Endothelial cell of umbilical vein (primary cell): ENCODE results near the gene IGHMBP2. TPM values are rescaled to one million over a fixed set of nuclear protein-coding genes. Genes with fewer than 3 reads are reported as not detected.

Source experiments
- BruUV-seq: library from RNA; stranded (reverse); fragments of 400-500 nt; replicated peaks from 2 replicates; lab custom pipeline; 2021; lab: Mats Ljungman, UMichigan
- CTCF ChIA-PET: fragments of 300-600, 350-600 bp; sonication (Branson Sonifier 250); formaldehyde crosslinking; loops from one replicate; lab custom pipeline; 2021; ENCODE audit warnings: antibody characterized with exemption, inconsistent platforms; lab: Charles Lee
- POLR2A ChIA-PET: fragments of 300-600, 350-600 bp; sonication (Branson Sonifier 250); formaldehyde crosslinking; loops from one replicate; lab custom pipeline; 2021; ENCODE audit warnings: antibody characterized with exemption, inconsistent platforms; lab: Charles Lee
- DNase-seq: peaks from one replicate; pipeline ENCODE4 v3.0.0-alpha.2; 2011; ENCODE audit warnings: low read depth, low spot score
- FAIRE-seq: peaks from 2 replicates; lab custom pipeline; 2011; peaks lifted over from hg19 to GRCh38; lab: Jason Lieb, UNC
- H2AFZ ChIP-seq: 2 replicates; pipeline ENCODE4 v1.6.0; 2012; ENCODE audit warnings: low read depth, low read length, control low read depth, inconsistent platforms
- H3K27ac ChIP-seq: 2 replicates; pipeline ENCODE4 v1.5.1; 2011; ENCODE audit warnings: low read depth, mild to moderate bottlenecking, control low read depth, low read length, moderate library complexity; ENCODE audit not compliant: insufficient read depth
- H3K27me3 ChIP-seq, 2 experiments: 2 replicates each; pipeline versions ENCODE4 v1.6.0 to v1.6.1; 2011; ENCODE audit warnings: low read length in 2 of 2, mixed read lengths in 1 of 2; ENCODE audit not compliant: control insufficient read depth in 2 of 2, insufficient read depth in 2 of 2
- H3K36me3 ChIP-seq, 2 experiments: 2 replicates in 1 of 2; 3 replicates in 1 of 2; pipeline ENCODE4 v1.5.1; 2011; ENCODE audit warnings: low read length in 2 of 2, mild to moderate bottlenecking in 1 of 2, moderate library complexity in 1 of 2; ENCODE audit not compliant: control insufficient read depth in 2 of 2, insufficient read depth in 2 of 2; ENCODE audit errors: extremely low read depth in 1 of 2
- H3K4me1 ChIP-seq: 3 replicates; pipeline ENCODE4 v1.5.1; 2011; ENCODE audit warnings: mild to moderate bottlenecking, low read length; ENCODE audit not compliant: control insufficient read depth, insufficient read depth; ENCODE audit errors: extremely low read depth
- H3K4me2 ChIP-seq: 2 replicates; pipeline ENCODE4 v1.6.1; 2011; ENCODE audit warnings: low read length, control low read depth, mixed read lengths; ENCODE audit not compliant: insufficient read depth
- H3K4me3 ChIP-seq, 3 experiments: fragments of 200-600 bp in 1 of 3; sonication (generic), shearing (Covaris generic) in 1 of 3; replicated peaks in 1 of 3; 2 replicates each; pipeline ENCODE4 v1.5.1; 2011 to 2016; ENCODE audit warnings: control low read depth in 3 of 3, low read length in 3 of 3, mild to moderate bottlenecking in 2 of 3, inconsistent platforms in 1 of 3, low read depth in 1 of 3, moderate library complexity in 1 of 3; ENCODE audit not compliant: insufficient read depth in 1 of 3
- H3K79me2 ChIP-seq: 2 replicates; pipeline ENCODE4 v1.6.0; 2012; ENCODE audit warnings: low read length, inconsistent platforms; ENCODE audit not compliant: control insufficient read depth, insufficient read depth
- H3K9ac ChIP-seq: replicated peaks from 2 replicates; pipeline ENCODE3; 2011; ENCODE audit warnings: low read length, control low read depth; ENCODE audit not compliant: insufficient read depth; ENCODE audit errors: extremely low read depth
- H3K9me1 ChIP-seq: replicated peaks from 3 replicates; pipeline ENCODE4 v1.6.0; 2011; ENCODE audit warnings: mild to moderate bottlenecking, low read length; ENCODE audit not compliant: control insufficient read depth, insufficient read depth; ENCODE audit errors: extremely low read depth
- H3K9me3 ChIP-seq: replicated peaks from 2 replicates; pipeline ENCODE4 v1.5.1; 2012; ENCODE audit warnings: low read length, inconsistent platforms; ENCODE audit not compliant: control insufficient read depth, insufficient read depth
- H4K20me1 ChIP-seq: replicated peaks from 2 replicates; pipeline ENCODE3; 2011; ENCODE audit warnings: mild to moderate bottlenecking, low read length; ENCODE audit not compliant: control insufficient read depth, insufficient read depth; ENCODE audit errors: extremely low read depth
- CTCF ChIP-seq, 2 donors: IDR thresholded peaks; 1 replicate in 1 of 2; 2 replicates in 1 of 2; pipeline ENCODE4 v1.5.1; 2011; ENCODE audit warnings: low read length in 2 of 2, mild to moderate bottlenecking in 2 of 2, moderate library complexity in 2 of 2, control low read depth in 1 of 2, inconsistent platforms in 1 of 2, low read depth in 1 of 2; ENCODE audit not compliant: insufficient read depth in 1 of 2; ENCODE audit errors: extremely low read depth in 1 of 2
- JUN ChIP-seq: IDR thresholded peaks from 2 replicates; pipeline ENCODE4 v1.6.1; 2011; ENCODE audit warnings: borderline replicate concordance, low read depth; ENCODE audit not compliant: insufficient read length, insufficient read depth
- MAX ChIP-seq: IDR thresholded peaks from 2 replicates; pipeline ENCODE4 v1.6.1; 2011; ENCODE audit not compliant: insufficient read depth, insufficient read length
- MYC ChIP-seq: IDR thresholded peaks from one replicate; pipeline ENCODE4 v1.6.1; 2011; ENCODE audit warnings: mild to moderate bottlenecking, low read depth, low read length
- POLR2A ChIP-seq: IDR thresholded peaks from 2 replicates; pipeline ENCODE4 v1.6.1; 2012; ENCODE audit warnings: low read depth, mild to moderate bottlenecking, control low read depth, low read length
- POLR2AphosphoS5 ChIP-seq: IDR thresholded peaks from 2 replicates; pipeline ENCODE4 v1.6.1; 2012; ENCODE audit warnings: low read depth, mild to moderate bottlenecking, control low read depth, low read length, moderate library complexity; ENCODE audit not compliant: insufficient read depth
- dilution Hi-C: fragments of 300-500 bp; cut with MboI; formaldehyde crosslinking; loops from one replicate; pipeline ENCODE4 v1.15.0; 2019; ENCODE audit warnings: low sequenced_read_pairs; ENCODE audit not compliant: extremely low pct_ligation_motif_present
- intact Hi-C: fragments of 100-400 bp; cut with micrococcal nuclease; formaldehyde crosslinking; loops from one replicate; pipeline ENCODE4 v1.10.0; 2022
- polyA plus RNA-seq, 4 experiments: library from polyadenylated mRNA; depleted of rRNA in 3 of 4; stranded (reverse) in 3 of 4; unstranded in 1 of 4; fragments of >200 nt; gene quantifications; 2 replicates each; pipeline versions ENCODE4 v1.2.1 to v1.2.3, GENCODE V29; 2011 to 2012; ENCODE audit warnings: missing spikeins in 1 of 4
- total RNA-seq: library from RNA; stranded (reverse); gene quantifications from 2 replicates; pipeline ENCODE4 v1.2.3, GENCODE V29; 2021

The IGHMBP2 gene
- total and polyA plus RNA-seq, 2 donors (not counting 3 experiments of a cell fraction or from before 2014, with no cell fraction given) = 10.9 to 25.1 TPM

- dilution Hi-C loops = no loop called here
Measured at GRCh38 chr11:68946416-68947090, 42.9 kb downstream of the IGHMBP2 start.

More at GRCh38 chr11:68946416-68947090, 42.9 kb downstream of the IGHMBP2 start:
- ChIA-PET POLR2A (no interaction called here), CTCF (interaction anchor here (0.8 to 1.3 kb wide), 2 partner anchors 10 to 11 kb away, joined by 3 to 4 read pairs; no protein-coding TSS in a partner anchor)
- Histone ChIP-seq H3K4me2 (no peak overlapping the region), H3K9me1 (no peaks in the 10 kb centered on the region), H2AFZ (no peak overlapping the region), H3K36me3 (no peaks in the 10 kb centered on the region), H3K27ac (no peak overlapping the region), H3K9ac (no peak overlapping the region), H3K27me3 (no peaks in the 10 kb centered on the region), H3K79me2 (no peaks in the 10 kb centered on the region), H4K20me1 (no peaks in the 10 kb centered on the region), H3K4me1 (no peaks in the 10 kb centered on the region), H3K4me3 (no peak overlapping the region), H3K9me3 (no peaks in the 10 kb centered on the region)
- TF ChIP-seq CTCF (IDR thresholded peaks at IDR 0.05; ENCODE audit: extremely low read depth in 1 of 2, insufficient read depth in 1 of 2, low read depth in 1 of 2, low read length in 2 of 2) = no peak
- TF ChIP-seq JUN = no peak
- no peak for TF ChIP-seq POLR2AphosphoS5
- no peak for TF ChIP-seq MYC
- TF ChIP-seq POLR2A = no peak
- no peak for TF ChIP-seq MAX
- no TSS peak for BruUV-seq
- no peak for FAIRE-seq
- intact Hi-C loops = no loop called here
- DNase-seq = peak; percentile 53
